Activated naive CD4-positive, alpha-beta T cell treated with anti-CD3 and anti-CD28 coated beads, Interleukin-2, amount 50 U/mL, for 24 hours (primary cell): ENCODE data around the gene DUSP18.

Source experiments
- H3K27ac Mint-ChIP-seq: one replicate; pipeline ENCODE4 v1.8.0; 2021; ENCODE audit warnings: mild to moderate bottlenecking, mixed read lengths
- H3K27me3 Mint-ChIP-seq: one replicate; pipeline ENCODE4 v1.8.0; 2021; ENCODE audit warnings: mixed read lengths
- H3K36me3 Mint-ChIP-seq: one replicate; pipeline ENCODE4 v1.8.0; 2021; ENCODE audit warnings: mixed read lengths
- H3K4me1 Mint-ChIP-seq: one replicate; pipeline ENCODE4 v1.8.0; 2021; ENCODE audit warnings: mixed read lengths
- H3K4me3 Mint-ChIP-seq: one replicate; pipeline ENCODE4 v1.8.0; 2021; ENCODE audit warnings: mild to moderate bottlenecking, mixed read lengths
- H3K9me3 Mint-ChIP-seq: one replicate; pipeline ENCODE4 v1.8.0; 2021; ENCODE audit warnings: mixed read lengths

Gene DUSP18

DNA sequence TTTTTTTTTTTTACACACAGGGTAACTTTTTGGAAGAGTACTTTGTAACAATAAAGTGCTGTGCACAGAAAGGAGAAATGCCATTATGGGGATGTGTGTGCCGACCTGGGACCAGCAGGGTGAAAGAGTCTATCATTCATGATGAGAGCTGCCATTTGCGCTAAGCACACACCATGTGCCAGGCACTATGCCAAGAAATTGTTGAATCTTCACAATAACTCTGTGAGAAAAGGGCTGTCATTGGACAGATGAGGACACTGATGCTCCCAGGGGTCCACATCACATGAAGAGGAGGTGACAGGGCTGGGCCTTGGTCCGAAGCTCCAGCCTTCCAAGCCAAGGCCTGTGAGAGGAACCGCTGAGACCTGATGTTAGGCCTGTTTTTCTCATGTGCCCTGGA is 5.6 kb downstream of the DUSP18 start:
- H3K27me3 Mint-ChIP-seq = no peaks in the 10 kb centered on the region

DNA sequence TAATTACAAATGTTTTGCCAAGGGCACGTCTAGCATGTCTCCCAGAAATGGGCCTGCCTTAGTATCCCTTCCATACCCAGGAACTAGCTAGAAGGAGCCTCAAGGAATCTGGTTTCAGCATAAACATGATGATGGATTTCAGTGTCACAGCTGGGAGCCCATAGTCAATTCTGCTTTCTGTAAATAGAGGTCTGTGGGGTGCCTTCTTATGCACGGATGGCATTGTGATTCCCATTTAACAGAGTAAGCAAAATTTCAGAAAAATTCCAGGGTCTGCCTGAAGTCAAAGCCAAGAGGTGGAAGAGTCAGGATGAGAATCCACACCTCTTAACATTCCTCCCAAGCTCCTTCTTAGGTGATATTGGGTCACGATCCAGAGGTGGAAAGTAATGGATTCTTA is 12.1 kb downstream of the DUSP18 start:
- Mint-ChIP-seq H3K4me3 (no peak overlapping the region), H3K27me3 (no peaks in the 10 kb centered on the region), H3K9me3 (no peaks in the 10 kb centered on the region), H3K36me3 (peaks cover 11% of the 10 kb centered on the region), H3K27ac (no peak overlapping the region), H3K4me1 (peaks cover 16% of the 10 kb centered on the region)

More for the DNA sequence above, 5.6 kb downstream of the DUSP18 start:
- Mint-ChIP-seq H3K27ac (no peak overlapping the region), H3K36me3 (peaks cover 19% of the 10 kb centered on the region), H3K4me1 (peaks cover 33% of the 10 kb centered on the region), H3K9me3 (no peaks in the 10 kb centered on the region), H3K4me3 (no peak overlapping the region)

DNA sequence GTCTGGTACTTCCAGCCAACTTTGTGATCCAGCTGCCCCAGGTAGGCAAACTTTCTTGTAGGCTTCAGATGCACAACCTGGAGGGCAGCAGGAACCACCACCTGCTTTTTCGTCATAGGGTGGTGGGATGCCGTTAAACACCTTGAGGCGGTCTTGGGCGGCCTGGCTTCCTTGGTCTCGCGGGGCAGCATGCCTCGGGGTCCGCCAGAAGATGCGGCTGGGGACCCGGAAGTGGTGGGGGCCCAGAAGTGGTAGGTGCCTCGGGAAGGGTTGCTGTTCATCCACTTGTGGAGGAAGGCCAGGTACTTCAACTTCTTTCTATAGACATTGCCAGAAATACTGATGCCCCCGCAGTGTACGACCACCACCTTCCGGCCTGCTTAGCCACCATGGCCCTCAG is 13.3 kb downstream of the DUSP18 start:
- H3K9me3 Mint-ChIP-seq = no peaks in the 10 kb centered on the region

DNA sequence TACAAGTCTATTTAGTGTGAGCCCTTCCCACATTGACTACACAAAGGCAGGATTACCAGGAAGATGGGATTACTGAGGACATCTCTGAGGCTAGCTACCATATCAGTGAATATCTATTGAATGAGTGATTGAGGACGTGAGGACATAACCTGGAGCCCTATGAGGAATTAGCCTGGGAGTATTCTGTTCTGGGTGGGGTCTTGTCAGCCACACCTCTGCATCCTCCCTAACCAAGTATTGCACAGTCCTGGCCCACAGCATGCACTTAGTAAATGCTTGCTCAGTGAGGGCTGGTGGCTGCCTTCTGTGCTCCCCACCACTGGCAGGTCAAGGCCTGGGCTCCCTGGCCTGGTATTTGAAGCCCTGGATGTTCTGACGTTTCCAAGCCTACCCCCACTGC is 14.8 kb downstream of the DUSP18 start:
- Mint-ChIP-seq H3K9me3 (no peaks in the 10 kb centered on the region), H3K4me1 (peaks cover 34% of the 10 kb centered on the region), H3K4me3 (no peak overlapping the region), H3K27me3 (no peaks in the 10 kb centered on the region), H3K27ac (no peak overlapping the region), H3K36me3 (peaks cover 9% of the 10 kb centered on the region)

More for the DNA sequence above, 13.3 kb downstream of the DUSP18 start:
- H3K4me1 Mint-ChIP-seq = peaks cover 19% of the 10 kb centered on the region
- H3K36me3 Mint-ChIP-seq = peaks cover 5% of the 10 kb centered on the region
- no peaks in the 10 kb centered on the region for H3K27me3 Mint-ChIP-seq
- H3K4me3 Mint-ChIP-seq = no peak overlapping the region
- H3K27ac Mint-ChIP-seq = no peak overlapping the region

DNA sequence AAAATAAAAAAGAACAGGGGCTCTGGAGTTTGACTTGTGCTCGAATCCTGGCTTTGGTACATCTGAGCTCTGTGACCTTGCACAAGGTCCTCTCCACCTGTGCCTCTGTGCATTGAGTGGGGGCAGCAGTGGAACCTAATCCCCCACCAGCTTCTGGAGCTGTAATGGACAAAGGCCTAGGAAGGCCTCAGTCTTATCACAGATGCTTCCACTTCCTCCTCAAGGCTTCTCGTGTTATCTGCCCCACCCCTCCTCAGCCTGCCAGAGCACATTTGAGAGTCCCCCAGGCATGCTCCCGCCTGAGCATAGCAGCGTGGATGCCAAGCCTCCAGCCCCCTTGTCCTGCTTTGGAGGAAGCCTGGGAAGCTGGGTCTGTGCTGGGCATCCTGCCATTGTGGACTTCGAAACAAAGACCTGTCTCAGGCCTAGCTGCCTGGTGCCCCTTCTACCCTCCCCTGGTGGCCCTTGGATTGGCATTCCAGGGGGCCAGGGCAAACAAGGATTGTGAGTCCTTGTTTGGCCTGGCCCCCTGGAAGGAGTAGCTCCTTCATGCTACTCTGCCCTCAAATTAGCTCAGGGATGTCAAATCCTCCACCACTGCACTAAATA is 17.1 kb downstream of the DUSP18 start:
- no peaks in the 10 kb centered on the region for H3K9me3 Mint-ChIP-seq
- no peaks in the 10 kb centered on the region for H3K27me3 Mint-ChIP-seq
- H3K36me3 Mint-ChIP-seq = peaks cover 9% of the 10 kb centered on the region
- H3K4me3 Mint-ChIP-seq = no peak overlapping the region
- peak overlapping the region; percentile 41 for H3K27ac Mint-ChIP-seq
- peaks cover 38% of the 10 kb centered on the region for H3K4me1 Mint-ChIP-seq

DNA sequence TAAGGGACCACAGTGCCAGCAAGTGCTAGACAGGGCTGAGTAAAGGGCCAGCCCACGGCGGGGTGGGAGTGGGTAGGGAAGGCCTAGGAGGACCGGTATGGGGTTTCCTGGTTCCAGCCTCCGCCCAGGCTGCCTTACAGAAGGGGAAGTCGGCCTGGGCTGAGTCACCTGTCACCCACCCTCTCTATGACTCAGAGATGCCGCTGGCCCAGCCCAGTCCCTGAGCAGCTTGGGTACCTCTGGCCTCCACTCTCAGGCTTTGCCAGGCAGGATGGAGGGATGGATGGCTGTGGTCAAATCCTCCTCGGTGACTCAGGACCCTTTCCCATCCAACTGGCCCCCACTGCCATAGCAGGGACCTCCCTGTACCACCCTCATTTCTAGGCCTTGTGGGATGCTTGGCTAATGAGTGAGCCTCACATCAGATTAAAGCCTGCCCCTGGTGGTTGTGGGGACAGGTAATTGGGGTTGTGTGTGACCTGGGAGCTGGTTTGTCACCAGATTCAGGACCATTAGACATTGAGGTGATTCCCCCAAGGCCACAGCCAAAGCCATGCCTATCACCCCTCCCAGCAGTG is 18.2 kb downstream of the DUSP18 start:
- Mint-ChIP-seq H3K27ac (peak overlapping the region; percentile 63), H3K9me3 (no peaks in the 10 kb centered on the region), H3K4me1 (peaks cover 45% of the 10 kb centered on the region)

DNA sequence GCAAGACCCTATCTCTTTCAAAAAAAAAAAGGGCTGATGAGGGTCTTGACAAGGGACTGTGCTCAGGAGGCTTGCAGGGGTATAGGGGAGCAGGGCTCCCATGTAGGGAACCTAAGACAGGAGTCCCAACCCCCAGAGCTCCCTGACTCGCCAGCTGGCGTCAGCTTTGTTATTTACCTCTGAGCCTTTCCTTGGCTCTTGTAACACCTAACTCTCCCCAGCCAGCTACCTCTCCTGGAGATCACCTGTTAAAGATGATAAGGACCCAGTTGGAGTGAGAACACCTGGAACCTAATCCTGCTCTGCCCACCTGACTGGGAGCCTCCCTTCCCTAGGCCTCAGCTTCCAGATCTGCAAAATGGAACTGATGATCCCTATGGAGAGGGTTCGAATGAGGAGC is 18.9 kb downstream of the DUSP18 start:
- Mint-ChIP-seq H3K9me3 (no peaks in the 10 kb centered on the region), H3K27me3 (no peaks in the 10 kb centered on the region), H3K4me1 (peaks cover 52% of the 10 kb centered on the region), H3K4me3 (peak overlapping the region; percentile 42), H3K36me3 (peaks cover 4% of the 10 kb centered on the region), H3K27ac (peak overlapping the region; percentile 63)

More for the DNA sequence above, 18.2 kb downstream of the DUSP18 start:
- Mint-ChIP-seq H3K36me3 (peaks cover 6% of the 10 kb centered on the region), H3K4me3 (peak overlapping the region; percentile 42), H3K27me3 (no peaks in the 10 kb centered on the region)

DNA sequence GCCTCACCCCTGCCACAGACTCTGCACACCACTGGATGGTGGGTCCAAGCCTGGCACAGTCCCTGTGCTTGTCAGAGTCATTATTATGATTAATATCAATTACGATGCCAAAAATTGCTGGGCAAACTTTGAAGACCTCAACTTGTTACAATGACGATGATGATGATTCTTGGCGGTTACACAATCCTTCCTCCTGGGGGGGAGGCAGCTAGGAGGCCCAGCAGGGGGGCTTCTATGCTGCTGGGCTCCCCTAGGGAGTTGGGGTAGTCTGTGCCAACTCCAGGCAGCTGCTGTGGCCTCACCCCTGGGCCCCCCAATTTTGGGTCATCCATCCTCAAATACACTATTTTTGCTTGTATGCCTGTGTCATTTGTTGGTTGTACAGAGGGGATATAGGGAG is 20.1 kb downstream of the DUSP18 start:
- H3K9me3 Mint-ChIP-seq = no peaks in the 10 kb centered on the region
- peak overlapping the region; percentile 61 for H3K27ac Mint-ChIP-seq
- peaks cover 58% of the 10 kb centered on the region for H3K4me1 Mint-ChIP-seq
- no peak overlapping the region for H3K4me3 Mint-ChIP-seq
- peaks cover 6% of the 10 kb centered on the region for H3K36me3 Mint-ChIP-seq
- H3K27me3 Mint-ChIP-seq = no peaks in the 10 kb centered on the region

DNA sequence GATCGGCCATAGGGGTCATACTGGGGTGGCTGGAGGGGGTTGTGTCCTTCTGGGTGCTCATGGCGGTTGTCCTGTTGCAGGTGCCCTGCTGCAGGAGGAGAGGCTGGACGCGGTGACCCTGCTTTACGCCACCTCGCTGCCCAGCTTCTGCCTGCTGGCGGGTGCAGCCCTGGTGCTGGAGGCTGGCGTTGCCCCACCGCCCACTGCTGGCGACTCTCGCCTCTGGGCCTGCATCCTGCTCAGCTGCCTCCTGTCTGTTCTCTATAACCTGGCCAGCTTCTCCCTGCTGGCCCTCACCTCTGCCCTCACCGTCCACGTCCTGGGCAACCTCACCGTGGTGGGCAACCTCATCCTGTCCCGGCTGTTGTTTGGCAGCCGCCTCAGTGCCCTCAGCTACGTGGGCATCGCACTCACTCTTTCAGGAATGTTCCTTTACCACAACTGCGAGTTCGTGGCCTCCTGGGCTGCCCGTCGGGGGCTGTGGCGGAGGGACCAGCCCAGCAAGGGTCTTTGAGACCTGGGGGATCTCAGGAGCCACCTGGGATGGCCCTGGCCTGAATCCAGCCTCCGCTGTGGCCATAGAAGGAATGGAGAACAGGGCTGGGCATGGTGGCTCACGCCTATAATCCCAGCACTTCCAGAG is 21.0 kb downstream of the DUSP18 start:
- H3K4me1 Mint-ChIP-seq = peaks cover 56% of the 10 kb centered on the region
- H3K36me3 Mint-ChIP-seq = peaks cover 6% of the 10 kb centered on the region
- H3K9me3 Mint-ChIP-seq = no peaks in the 10 kb centered on the region
- H3K27me3 Mint-ChIP-seq = no peaks in the 10 kb centered on the region
- no peak overlapping the region for H3K4me3 Mint-ChIP-seq
- peak overlapping the region; percentile 41 for H3K27ac Mint-ChIP-seq

DNA sequence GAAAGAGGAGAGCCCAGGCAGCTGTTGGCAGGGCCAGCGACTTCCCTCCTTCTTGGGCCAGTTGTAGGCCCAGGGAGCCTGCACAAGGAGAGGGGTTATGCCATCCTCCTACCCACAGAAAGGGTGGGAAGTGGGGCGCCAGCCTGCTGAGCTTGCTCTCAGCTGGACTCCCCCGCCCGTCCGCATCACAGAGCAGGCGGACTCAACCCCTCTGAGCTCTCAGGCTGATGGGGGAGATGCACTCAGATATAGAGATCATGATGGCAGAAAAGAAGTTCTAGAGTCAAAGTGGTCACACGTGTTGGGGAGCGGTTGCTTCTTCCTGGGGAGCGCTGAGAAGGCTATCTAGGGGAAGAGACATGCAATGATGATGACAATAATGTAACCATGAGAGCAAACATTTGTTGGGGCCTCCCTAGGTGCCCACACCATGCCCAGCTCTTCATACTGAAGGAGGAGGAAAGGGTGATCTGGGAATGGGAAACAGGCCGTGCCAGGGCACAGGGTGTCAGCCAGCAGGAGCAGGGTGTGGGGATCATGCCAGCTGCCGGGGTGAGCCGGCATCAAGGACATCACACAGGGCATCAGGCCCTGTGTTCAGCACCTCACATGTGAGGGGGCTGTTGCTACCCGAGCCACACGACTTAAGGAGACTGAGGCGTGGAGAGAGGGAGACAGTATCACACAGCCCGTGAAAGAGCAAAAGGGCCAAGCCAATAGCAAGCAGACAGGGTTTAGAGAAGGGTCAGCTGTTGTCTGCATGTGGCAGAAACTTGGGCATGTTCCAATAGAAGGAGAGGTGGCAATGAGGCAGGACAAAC is 24.4 kb downstream of the DUSP18 start:
- peak overlapping the region; percentile 76 for H3K4me3 Mint-ChIP-seq

DNA sequence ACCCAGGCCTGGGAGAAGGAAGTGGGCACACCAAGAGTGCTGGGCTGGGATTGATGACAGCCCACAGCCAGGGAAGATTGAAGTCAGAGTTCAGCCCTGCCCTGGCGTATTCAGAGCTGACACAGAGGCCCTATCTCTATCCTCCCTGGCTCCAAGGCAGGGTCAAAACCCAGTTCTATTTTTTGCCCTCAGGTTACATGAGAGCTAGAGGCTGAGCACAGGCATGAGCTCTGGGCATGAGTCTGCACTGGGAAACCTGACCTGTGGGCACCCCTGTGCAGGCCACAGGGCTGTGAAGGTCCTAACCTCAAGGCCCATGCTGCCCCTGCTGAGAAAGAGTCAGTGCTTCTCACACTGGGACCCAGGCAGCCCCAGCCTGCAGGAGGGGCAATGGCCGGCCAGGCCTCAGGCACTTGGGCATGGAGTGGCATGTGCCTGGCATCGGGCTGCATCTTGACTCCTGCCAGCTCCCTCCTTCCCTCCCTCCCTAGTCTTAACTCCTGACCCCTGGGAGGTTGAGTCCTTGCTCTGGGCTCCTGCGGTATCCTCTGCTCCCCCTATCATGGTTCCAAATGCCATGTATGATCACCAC is 26.7 kb downstream of the DUSP18 start:
- Mint-ChIP-seq H3K4me1 (peaks cover 39% of the 10 kb centered on the region), H3K4me3 (no peak overlapping the region), H3K9me3 (no peaks in the 10 kb centered on the region), H3K36me3 (peaks cover 9% of the 10 kb centered on the region), H3K27me3 (no peaks in the 10 kb centered on the region), H3K27ac (peak overlapping the region; percentile 41)

More for the DNA sequence above, 24.4 kb downstream of the DUSP18 start:
- Mint-ChIP-seq H3K36me3 (peaks cover 9% of the 10 kb centered on the region), H3K4me1 (peaks cover 39% of the 10 kb centered on the region), H3K27ac (peak overlapping the region; percentile 94), H3K9me3 (no peaks in the 10 kb centered on the region), H3K27me3 (no peaks in the 10 kb centered on the region)

DNA sequence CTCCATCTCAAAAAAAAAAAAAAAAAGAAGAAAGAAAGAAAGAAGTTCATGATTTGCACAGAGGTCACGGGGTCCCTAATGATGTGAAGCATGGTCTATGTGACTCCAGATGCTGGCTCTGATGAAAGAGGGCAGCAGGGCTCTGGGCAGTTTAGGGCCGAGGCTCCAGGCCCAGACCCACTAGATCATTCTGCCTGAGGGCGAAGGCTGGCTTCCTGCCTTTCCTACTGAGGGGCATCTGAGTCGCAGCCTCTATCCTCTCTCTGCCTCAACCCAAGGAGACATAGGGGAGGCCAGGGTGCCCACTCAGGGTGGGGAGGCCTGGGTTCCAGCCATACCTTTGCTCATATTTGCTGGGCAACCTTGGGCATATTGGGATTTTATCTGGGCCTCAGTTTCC is 27.3 kb downstream of the DUSP18 start:
- Mint-ChIP-seq H3K4me3 (no peak overlapping the region), H3K9me3 (no peaks in the 10 kb centered on the region)

DNA sequence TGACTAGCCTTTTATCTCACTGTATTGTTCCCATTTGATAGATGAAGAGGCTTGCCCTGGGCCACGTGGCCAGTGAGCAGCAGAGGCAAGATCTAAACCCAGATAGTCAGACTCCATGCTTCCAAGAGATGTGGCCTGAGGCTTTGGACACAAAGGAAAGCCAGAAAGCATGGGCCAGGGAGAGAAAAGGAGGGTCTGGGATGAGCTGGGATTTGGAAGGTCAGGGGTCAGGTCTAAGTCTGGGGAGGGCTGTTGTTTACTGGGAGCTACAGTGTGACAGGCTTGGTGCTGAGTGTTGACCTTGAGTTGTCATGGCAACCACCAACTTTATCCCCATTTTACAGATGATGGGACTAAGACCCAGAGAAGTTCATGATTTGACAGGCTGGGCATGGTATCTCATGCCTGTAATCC is 30.0 kb downstream of the DUSP18 start:
- Mint-ChIP-seq H3K27ac (peak overlapping the region; percentile 37), H3K4me1 (peaks cover 27% of the 10 kb centered on the region), H3K9me3 (no peaks in the 10 kb centered on the region), H3K36me3 (peaks cover 7% of the 10 kb centered on the region), H3K27me3 (no peaks in the 10 kb centered on the region), H3K4me3 (peak overlapping the region; percentile 92)

More for the DNA sequence above, 27.3 kb downstream of the DUSP18 start:
- Mint-ChIP-seq H3K4me1 (peaks cover 40% of the 10 kb centered on the region), H3K27ac (no peak overlapping the region), H3K27me3 (no peaks in the 10 kb centered on the region), H3K36me3 (peaks cover 9% of the 10 kb centered on the region)

DNA sequence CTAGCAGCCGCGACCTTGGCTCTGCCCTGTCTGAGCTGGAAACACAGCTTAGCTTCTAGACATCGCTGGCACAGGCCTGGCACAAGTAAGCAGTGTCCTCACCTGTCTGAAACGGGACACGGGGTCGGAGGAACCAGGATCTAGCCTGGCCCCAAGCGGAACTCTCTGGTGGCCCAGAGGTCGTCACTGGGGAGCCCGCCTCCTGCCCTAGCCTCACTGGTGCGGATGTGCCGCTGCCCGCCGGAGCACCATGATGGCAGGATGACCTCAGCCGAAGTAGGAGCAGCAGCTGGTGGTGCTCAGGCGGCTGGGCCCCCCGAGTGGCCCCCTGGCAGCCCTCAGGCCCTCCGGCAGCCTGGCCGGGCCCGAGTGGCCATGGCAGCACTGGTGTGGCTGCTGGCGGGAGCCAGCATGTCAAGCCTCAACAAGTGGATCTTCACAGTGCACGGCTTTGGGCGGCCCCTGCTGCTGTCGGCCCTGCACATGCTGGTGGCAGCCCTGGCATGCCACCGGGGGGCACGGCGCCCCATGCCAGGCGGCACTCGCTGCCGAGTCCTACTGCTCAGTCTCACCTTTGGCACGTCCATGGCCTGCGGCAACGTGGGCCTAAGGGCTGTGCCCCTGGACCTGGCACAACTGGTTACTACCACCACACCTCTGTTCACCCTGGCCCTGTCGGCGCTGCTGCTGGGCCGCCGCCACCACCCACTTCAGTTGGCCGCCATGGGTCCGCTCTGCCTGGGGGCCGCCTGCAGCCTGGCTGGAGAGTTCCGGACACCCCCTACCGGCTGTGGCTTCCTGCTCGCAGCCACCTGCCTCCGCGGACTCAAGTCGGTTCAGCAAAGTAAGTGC is 31.2 kb downstream of the DUSP18 start:
- H3K36me3 Mint-ChIP-seq = peaks cover 7% of the 10 kb centered on the region
- H3K27ac Mint-ChIP-seq = no peak overlapping the region
- H3K4me3 Mint-ChIP-seq = peak overlapping the region; percentile 92
- no peaks in the 10 kb centered on the region for H3K9me3 Mint-ChIP-seq
- peaks cover 27% of the 10 kb centered on the region for H3K4me1 Mint-ChIP-seq
- no peaks in the 10 kb centered on the region for H3K27me3 Mint-ChIP-seq
